ENCODE data around the gene GAMT.

GAMT gene

GRCh38 chr19:1366296-1366695 lies 35.0 kb downstream of the GAMT start:
- Histone ChIP-seq H3K36me3 (ENCODE audit: insufficient read depth, low read length) (peaks cover 23% of the 10 kb centered on the region), H3K27ac (no peak overlapping the region), H3K9ac (ENCODE audit: insufficient read length) (no peak overlapping the region), H3K4me3 (no peak overlapping the region), H3K9me3 (ENCODE audit: low read depth, low read length) (no peaks in the 10 kb centered on the region)
- TF ChIP-seq FOXP2 (optimal IDR thresholded peaks at IDR 0.05; ENCODE audit: control extremely low read depth, extremely low read length, insufficient read depth), result no peak
- TF ChIP-seq POLR2AphosphoS5 (IDR thresholded peaks at IDR 0.05; ENCODE audit: borderline replicate concordance, low read depth, low read length), result no peak
- no peak for TF ChIP-seq EZH2 (IDR thresholded peaks at IDR 0.05)
- DNase-seq (ENCODE audit: low read depth, low spot score), result no peak

- no peak for DNase-seq (ENCODE audit: low read depth, low spot score)
- Histone ChIP-seq H3K9ac (ENCODE audit: insufficient read length) (no peak overlapping the region), H3K36me3 (ENCODE audit: insufficient read depth, low read length) (peaks cover 21% of the 10 kb centered on the region), H3K27ac (no peak overlapping the region), H3K4me3 (no peak overlapping the region), H3K9me3 (ENCODE audit: low read depth, low read length) (no peaks in the 10 kb centered on the region)
- TF ChIP-seq POLR2AphosphoS5 (IDR thresholded peaks at IDR 0.05; ENCODE audit: borderline replicate concordance, low read depth, low read length), result no peak
- TF ChIP-seq EZH2 (IDR thresholded peaks at IDR 0.05), result no peak
- no peak for TF ChIP-seq FOXP2 (optimal IDR thresholded peaks at IDR 0.05; ENCODE audit: control extremely low read depth, extremely low read length, insufficient read depth)
Observed at GRCh38 chr19:1365319-1366269, 35.7 kb downstream of the GAMT start.

- H3K9ac ChIP-seq (ENCODE audit: insufficient read length), result no peak overlapping the region
- no peak for DNase-seq (ENCODE audit: low read depth, low spot score)
- no peak overlapping the region for H3K27ac ChIP-seq
- H3K9me3 ChIP-seq (ENCODE audit: low read depth, low read length), result no peaks in the 10 kb centered on the region
- H3K36me3 ChIP-seq (ENCODE audit: insufficient read depth, low read length), result peaks cover 24% of the 10 kb centered on the region
- H3K4me3 ChIP-seq, result no peak overlapping the region
- TF ChIP-seq FOXP2 (optimal IDR thresholded peaks at IDR 0.05; ENCODE audit: control extremely low read depth, extremely low read length, insufficient read depth) (no peak), EZH2 (IDR thresholded peaks at IDR 0.05) (no peak), POLR2AphosphoS5 (IDR thresholded peaks at IDR 0.05; ENCODE audit: borderline replicate concordance, low read depth, low read length) (no peak)
Observed at GRCh38 chr19:1364070-1364704, 37.2 kb downstream of the GAMT start.

- no peak for DNase-seq (ENCODE audit: low read depth, low spot score)
- Histone ChIP-seq H3K4me3 (no peak overlapping the region), H3K27ac (no peak overlapping the region), H3K36me3 (ENCODE audit: insufficient read depth, low read length) (peaks cover 30% of the 10 kb centered on the region), H3K9me3 (ENCODE audit: low read depth, low read length) (no peaks in the 10 kb centered on the region), H3K9ac (ENCODE audit: insufficient read length) (no peak overlapping the region)
- TF ChIP-seq POLR2AphosphoS5 (IDR thresholded peaks at IDR 0.05; ENCODE audit: borderline replicate concordance, low read depth, low read length), result no peak
Observed at GRCh38 chr19:1363599-1363998, 37.7 kb downstream of the GAMT start.

GRCh38 chr19:1362387-1363257 lies 38.7 kb downstream of the GAMT start:
- Histone ChIP-seq H3K36me3 (ENCODE audit: insufficient read depth, low read length) (peaks cover 40% of the 10 kb centered on the region), H3K4me3 (no peak overlapping the region), H3K9ac (ENCODE audit: insufficient read length) (no peak overlapping the region), H3K27ac (no peak overlapping the region), H3K9me3 (ENCODE audit: low read depth, low read length) (no peaks in the 10 kb centered on the region)
- DNase-seq (ENCODE audit: low read depth, low spot score), result no peak
- TF ChIP-seq FOXP2 (optimal IDR thresholded peaks at IDR 0.05; ENCODE audit: control extremely low read depth, extremely low read length, insufficient read depth) (no peak), POLR2AphosphoS5 (IDR thresholded peaks at IDR 0.05; ENCODE audit: borderline replicate concordance, low read depth, low read length) (no peak), EZH2 (IDR thresholded peaks at IDR 0.05) (no peak)

- Histone ChIP-seq H3K36me3 (ENCODE audit: insufficient read depth, low read length) (peaks cover 43% of the 10 kb centered on the region), H3K4me3 (peak overlapping the region; percentile 73), H3K27ac (peak overlapping the region; percentile 82), H3K9ac (ENCODE audit: insufficient read length) (peak overlapping the region; percentile 51), H3K9me3 (ENCODE audit: low read depth, low read length) (no peaks in the 10 kb centered on the region)
- TF ChIP-seq FOXP2 (optimal IDR thresholded peaks at IDR 0.05; ENCODE audit: control extremely low read depth, extremely low read length, insufficient read depth), result no peak
- no peak for TF ChIP-seq POLR2AphosphoS5 (IDR thresholded peaks at IDR 0.05; ENCODE audit: borderline replicate concordance, low read depth, low read length)
- no peak for TF ChIP-seq EZH2 (IDR thresholded peaks at IDR 0.05)
- no peak for DNase-seq (ENCODE audit: low read depth, low spot score)
Observed at GRCh38 chr19:1361601-1362386, 39.5 kb downstream of the GAMT start.

GRCh38 chr19:1360818-1361461 lies 40.4 kb downstream of the GAMT start:
- Histone ChIP-seq H3K36me3 (ENCODE audit: insufficient read depth, low read length) (peaks cover 43% of the 10 kb centered on the region), H3K9ac (ENCODE audit: insufficient read length) (peak overlapping the region; percentile 51), H3K9me3 (ENCODE audit: low read depth, low read length) (no peaks in the 10 kb centered on the region), H3K27ac (peak overlapping the region; percentile 82), H3K4me3 (peak overlapping the region; percentile 73)
- no peak for DNase-seq (ENCODE audit: low read depth, low spot score)
- TF ChIP-seq POLR2AphosphoS5 (IDR thresholded peaks at IDR 0.05; ENCODE audit: borderline replicate concordance, low read depth, low read length) (no peak), EZH2 (IDR thresholded peaks at IDR 0.05) (no peak), FOXP2 (optimal IDR thresholded peaks at IDR 0.05; ENCODE audit: control extremely low read depth, extremely low read length, insufficient read depth) (no peak)

Data from SK-N-MC (cell line).